HG03354 (cell line): Measurements from ENCODE around the gene CCL21.

Source experiments
- ATAC-seq: cut with Tn5 transposase; IDR thresholded peaks from one replicate; pipeline ENCODE4 v1.9.1; 2021; ENCODE audit warnings: mild to moderate bottlenecking; ENCODE audit not compliant: unreplicated experiment, poor library complexity, severe bottlenecking

Gene CCL21

GRCh38 chr9:34712140-34712539 is 2.2 kb upstream of the CCL21 start:
- ATAC-seq, result no peak

GRCh38 chr9:34709196-34709978 is 549 bp downstream of the CCL21 start:
- ATAC-seq, result no peak

- ATAC-seq, result no peak
These were observed 2.8 kb downstream of the CCL21 start for GRCh38 chr9:34707130-34707529.

- peak; percentile 78 for ATAC-seq
These were observed 7.9 kb downstream of the CCL21 start for GRCh38 chr9:34701769-34702736.

- peak; percentile 71 for ATAC-seq
These were observed 8.7 kb downstream of the CCL21 start for GRCh38 chr9:34701023-34701768.

- no peak for ATAC-seq
These were observed 15.1 kb downstream of the CCL21 start for GRCh38 chr9:34694811-34695210.

GRCh38 chr9:34693560-34693959 is 16.4 kb downstream of the CCL21 start:
- ATAC-seq, result no peak

GRCh38 chr9:34691936-34692315 is 18.0 kb downstream of the CCL21 start:
- no peak for ATAC-seq

- ATAC-seq, result no peak
These were observed 18.7 kb downstream of the CCL21 start, which contains the start of gene CCL19 for GRCh38 chr9:34690983-34691935. TSS of gene CCL19 (minus strand) at chr9:34691276. CDS start at chr9:34691139, 137 bp downstream.

GRCh38 chr9:34689512-34689911 is 20.4 kb downstream of the CCL21 start:
- ATAC-seq, result no peak

GRCh38 chr9:34689116-34689470 is 20.8 kb downstream of the CCL21 start:
- no peak for ATAC-seq

GRCh38 chr9:34688329-34689115 is 21.4 kb downstream of the CCL21 start:
- no peak for ATAC-seq

- ATAC-seq, result no peak
These were observed 22.5 kb downstream of the CCL21 start for GRCh38 chr9:34687276-34688030.

- no peak for ATAC-seq
These were observed 23.2 kb downstream of the CCL21 start for GRCh38 chr9:34686732-34687131.

- no peak for ATAC-seq
These were observed 23.7 kb downstream of the CCL21 start for GRCh38 chr9:34686231-34686630.

GRCh38 chr9:34685591-34685990 is 24.3 kb downstream of the CCL21 start:
- ATAC-seq, result no peak

GRCh38 chr9:34684816-34685215 is 25.1 kb downstream of the CCL21 start:
- no peak for ATAC-seq

- no peak for ATAC-seq
These were observed 25.8 kb downstream of the CCL21 start for GRCh38 chr9:34684145-34684544.
